Measurements from ENCODE around the gene ANK2. TPM values are rescaled to one million over a fixed set of nuclear protein-coding genes. Genes with fewer than 3 reads are reported as not detected.

The ANK2 gene
- total RNA-seq, 2 experiments from 2014 or later: 0.36 TPM; not detected in 1

DNA sequence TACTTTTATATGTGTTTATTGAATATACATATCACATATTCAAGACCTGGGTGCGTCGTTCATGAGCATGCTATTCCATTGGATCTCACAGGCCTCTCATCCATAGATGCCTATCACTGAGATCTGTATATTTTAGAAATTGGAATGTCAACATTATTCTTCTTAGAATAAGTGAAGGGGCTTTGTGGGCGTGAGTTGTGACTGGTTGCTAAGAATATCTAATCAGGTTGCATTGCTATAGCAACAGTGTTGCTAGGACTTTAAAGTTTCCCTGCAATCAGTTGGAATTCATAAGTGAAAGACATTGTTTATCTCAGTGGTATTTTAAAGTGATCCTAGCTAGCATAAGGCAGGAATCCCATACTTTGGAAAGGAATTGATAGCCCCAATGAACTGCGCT lies 36.7 kb upstream of the ANK2 start:
- Mint-ChIP-seq H3K36me3 (ENCODE audit: low read depth) (no peaks in the 10 kb centered on the region), H3K27ac (no peak overlapping the region), H3K4me1 (ENCODE audit: low read depth) (no peaks in the 10 kb centered on the region), H3K9me3 (no peaks in the 10 kb centered on the region), H3K27me3 (no peaks in the 10 kb centered on the region), H3K4me3 (no peak overlapping the region)
- Histone ChIP-seq H3K4me3 (ENCODE audit: low read length) (no peak overlapping the region), H3K27ac (ENCODE audit: low read depth in 1 of 2, low read length in 2 of 2) (no peak overlapping the region), H3K36me3 (ENCODE audit: insufficient read depth, low read length) (no peaks in the 10 kb centered on the region), H3K4me1 (ENCODE audit: insufficient read depth, low read length) (no peaks in the 10 kb centered on the region), H3K27me3 (ENCODE audit: control insufficient read depth in 1 of 2, insufficient read depth in 2 of 2, low read length in 2 of 2) (no peaks in the 10 kb centered on the region), H3K9me3 (ENCODE audit: control insufficient read depth in 1 of 2, insufficient read depth in 1 of 2, low read length in 2 of 2) (no peaks in the 10 kb centered on the region)
- TF ChIP-seq, protein P1, sequence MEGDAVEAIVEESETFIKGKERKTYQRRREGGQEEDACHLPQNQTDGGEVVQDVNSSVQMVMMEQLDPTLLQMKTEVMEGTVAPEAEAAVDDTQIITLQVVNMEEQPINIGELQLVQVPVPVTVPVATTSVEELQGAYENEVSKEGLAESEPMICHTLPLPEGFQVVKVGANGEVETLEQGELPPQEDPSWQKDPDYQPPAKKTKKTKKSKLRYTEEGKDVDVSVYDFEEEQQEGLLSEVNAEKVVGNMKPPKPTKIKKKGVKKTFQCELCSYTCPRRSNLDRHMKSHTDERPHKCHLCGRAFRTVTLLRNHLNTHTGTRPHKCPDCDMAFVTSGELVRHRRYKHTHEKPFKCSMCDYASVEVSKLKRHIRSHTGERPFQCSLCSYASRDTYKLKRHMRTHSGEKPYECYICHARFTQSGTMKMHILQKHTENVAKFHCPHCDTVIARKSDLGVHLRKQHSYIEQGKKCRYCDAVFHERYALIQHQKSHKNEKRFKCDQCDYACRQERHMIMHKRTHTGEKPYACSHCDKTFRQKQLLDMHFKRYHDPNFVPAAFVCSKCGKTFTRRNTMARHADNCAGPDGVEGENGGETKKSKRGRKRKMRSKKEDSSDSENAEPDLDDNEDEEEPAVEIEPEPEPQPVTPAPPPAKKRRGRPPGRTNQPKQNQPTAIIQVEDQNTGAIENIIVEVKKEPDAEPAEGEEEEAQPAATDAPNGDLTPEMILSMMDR (IDR thresholded peaks at IDR 0.05): no peak
- POLR2A ChIA-PET: no interaction called here
- CTCF ChIA-PET: no interaction called here
- intact Hi-C loops (cut with DNase I, micrococcal nuclease): no loop called here
- DNase-seq (no peak), ATAC-seq (ENCODE audit: poor library complexity) (no peak)

DNA sequence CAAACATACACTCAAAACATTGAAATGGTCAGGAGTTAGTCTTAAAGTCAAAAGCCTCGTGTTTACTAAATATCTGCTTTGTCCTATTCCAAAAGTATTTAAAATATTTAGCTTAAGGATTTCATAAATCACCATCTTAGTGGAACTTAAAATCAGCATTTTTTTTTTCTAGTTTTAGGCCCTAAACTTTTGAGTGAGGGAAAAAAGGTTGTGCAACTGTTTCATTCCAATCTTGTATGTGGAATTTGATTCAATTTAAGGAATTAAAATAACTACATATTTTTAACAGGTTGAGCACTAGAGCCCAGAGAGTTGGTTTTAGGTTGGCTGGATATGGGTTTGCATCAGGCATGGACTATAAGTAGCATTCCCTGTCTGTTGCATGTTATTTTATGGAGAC lies 35.7 kb upstream of the ANK2 start:
- Histone ChIP-seq H3K4me1 (ENCODE audit: insufficient read depth, low read length) (no peaks in the 10 kb centered on the region), H3K27ac (ENCODE audit: low read depth in 1 of 2, low read length in 2 of 2) (no peak overlapping the region), H3K36me3 (ENCODE audit: insufficient read depth, low read length) (no peaks in the 10 kb centered on the region), H3K9me3 (ENCODE audit: control insufficient read depth in 1 of 2, insufficient read depth in 1 of 2, low read length in 2 of 2) (no peaks in the 10 kb centered on the region), H3K27me3 (ENCODE audit: control insufficient read depth in 1 of 2, insufficient read depth in 2 of 2, low read length in 2 of 2) (no peaks in the 10 kb centered on the region), H3K4me3 (ENCODE audit: low read length) (no peak overlapping the region)
- ATAC-seq (ENCODE audit: poor library complexity): no peak
- Mint-ChIP-seq H3K9me3 (no peaks in the 10 kb centered on the region), H3K4me1 (ENCODE audit: low read depth) (no peaks in the 10 kb centered on the region), H3K27ac (no peak overlapping the region), H3K27me3 (no peaks in the 10 kb centered on the region), H3K4me3 (no peak overlapping the region), H3K36me3 (ENCODE audit: low read depth) (no peaks in the 10 kb centered on the region)
- TF ChIP-seq, protein P1 (IDR thresholded peaks at IDR 0.05): no peak
- POLR2A ChIA-PET: no interaction called here
- DNase-seq: no peak
- intact Hi-C loops (cut with DNase I, micrococcal nuclease): no loop called here
- CTCF ChIA-PET: no interaction called here

DNA sequence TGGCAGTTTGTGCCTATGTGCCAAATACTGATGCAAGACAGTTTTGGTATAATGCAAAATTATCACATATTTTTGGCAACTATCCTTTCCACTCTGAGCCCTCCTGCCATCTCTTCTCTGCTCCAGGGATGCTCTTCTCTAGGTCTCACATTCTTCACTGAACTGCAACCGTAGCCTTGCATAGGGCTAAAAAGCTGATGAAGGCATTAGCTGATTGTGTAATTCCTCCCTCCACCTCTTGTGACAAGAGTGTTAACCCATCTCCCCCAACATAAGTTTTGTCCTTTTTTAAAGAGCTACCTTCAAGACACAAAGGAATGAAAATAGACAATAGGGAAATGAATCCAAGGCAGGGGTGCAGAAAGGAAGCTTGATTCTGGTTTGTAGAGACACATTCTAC lies 33.1 kb upstream of the ANK2 start:
- no peak for ATAC-seq (ENCODE audit: poor library complexity)
- Mint-ChIP-seq H3K4me1 (ENCODE audit: low read depth) (no peaks in the 10 kb centered on the region), H3K4me3 (no peak overlapping the region), H3K36me3 (ENCODE audit: low read depth) (no peaks in the 10 kb centered on the region), H3K27me3 (no peaks in the 10 kb centered on the region), H3K9me3 (no peaks in the 10 kb centered on the region), H3K27ac (no peak overlapping the region)
- Histone ChIP-seq H3K4me3 (ENCODE audit: low read length) (no peak overlapping the region), H3K36me3 (ENCODE audit: insufficient read depth, low read length) (no peaks in the 10 kb centered on the region), H3K27me3 (ENCODE audit: control insufficient read depth in 1 of 2, insufficient read depth in 2 of 2, low read length in 2 of 2) (no peaks in the 10 kb centered on the region), H3K9me3 (ENCODE audit: control insufficient read depth in 1 of 2, insufficient read depth in 1 of 2, low read length in 2 of 2) (no peaks in the 10 kb centered on the region), H3K27ac (ENCODE audit: low read depth in 1 of 2, low read length in 2 of 2) (no peak overlapping the region), H3K4me1 (ENCODE audit: insufficient read depth, low read length) (no peaks in the 10 kb centered on the region)
- DNase-seq: no peak
- CTCF ChIA-PET: no interaction called here
- TF ChIP-seq, protein P1 (IDR thresholded peaks at IDR 0.05): no peak
- POLR2A ChIA-PET: no interaction called here
- intact Hi-C loops (cut with DNase I, micrococcal nuclease): no loop called here

Data from CD4-positive, alpha-beta T cell (primary cell).